MV-4-11 (cell line): ENCODE results near the gene GRID1.

Experiments
- DNase-seq: peaks from one replicate; lab custom pipeline; 2025; lab: John Stamatoyannopoulos, UW

Gene GRID1

DNA sequence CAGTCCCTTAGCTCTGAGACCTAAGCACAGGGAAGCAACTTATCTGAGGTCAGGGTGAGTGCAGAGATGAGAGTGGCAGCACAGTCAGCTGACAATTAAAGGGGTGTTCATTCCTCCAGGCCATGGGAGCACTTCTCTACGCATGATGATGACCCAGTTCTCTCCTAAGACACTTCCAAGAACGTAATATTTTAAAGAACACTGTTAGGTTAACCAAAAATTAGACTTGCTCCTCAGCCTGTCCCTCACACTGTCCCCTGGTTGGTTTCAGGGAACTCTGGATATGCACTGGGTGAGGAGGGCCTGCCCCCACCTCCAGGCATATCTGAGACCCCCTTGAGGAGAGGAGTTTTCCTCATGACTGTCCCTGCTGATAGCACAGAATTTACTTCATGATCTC is 767.5 kb downstream of the GRID1 start:
- no peak for DNase-seq

DNA sequence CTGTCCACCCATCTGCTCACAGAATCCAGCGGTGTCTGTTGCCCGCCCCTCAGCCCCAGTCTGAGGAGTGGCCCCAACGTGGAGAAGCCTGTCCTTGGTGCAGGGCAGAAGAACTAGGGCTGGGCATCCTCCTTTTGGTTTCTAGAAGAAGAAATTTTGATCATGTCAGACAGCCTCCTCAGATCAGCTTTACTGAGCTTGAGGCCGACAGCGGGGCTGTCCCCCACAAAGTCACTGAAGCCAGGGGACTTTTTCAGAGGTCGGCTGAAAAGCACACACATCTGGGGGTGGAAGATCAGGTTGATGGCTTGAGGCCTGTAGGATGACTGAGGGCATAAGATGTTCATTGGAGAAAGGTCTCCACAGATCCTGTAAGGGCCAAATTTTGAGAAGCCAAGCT is 767.9 kb downstream of the GRID1 start:
- DNase-seq = no peak

- DNase-seq = no peak
Observed at GRCh38 chr10:85597006-85597405, 769.6 kb downstream of the GRID1 start.

GRCh38 chr10:85596389-85596788 is 770.2 kb downstream of the GRID1 start:
- DNase-seq = no peak

- DNase-seq = no peak
Observed at GRCh38 chr10:85594239-85594638, 772.4 kb downstream of the GRID1 start.

DNA sequence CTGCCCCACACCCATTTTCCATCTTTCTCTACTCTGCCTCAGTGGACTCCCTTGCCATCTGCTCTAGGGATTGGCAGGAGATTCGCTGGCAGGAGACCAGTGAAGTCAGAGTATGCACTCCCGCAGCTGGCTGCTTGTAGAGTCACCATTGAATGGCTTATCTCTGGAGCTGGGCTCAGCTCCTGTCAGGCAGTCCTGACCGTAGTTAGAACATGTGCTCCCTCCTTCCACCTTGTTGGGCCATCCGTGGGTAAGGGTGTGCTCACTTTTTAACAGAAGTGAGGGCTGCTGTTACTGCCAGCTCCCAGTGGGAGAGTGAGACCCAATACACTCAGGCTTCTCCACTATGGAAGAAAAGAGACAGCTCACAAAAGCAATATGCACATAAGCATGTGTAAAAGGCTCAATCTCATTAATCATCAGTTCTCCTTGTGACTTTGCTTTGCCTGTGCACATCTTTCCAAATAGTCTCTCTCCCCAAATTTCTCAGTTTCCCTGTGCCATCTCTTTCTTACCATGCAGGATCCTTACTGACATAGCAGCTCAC is 773.3 kb downstream of the GRID1 start:
- DNase-seq = no peak

GRCh38 chr10:85581371-85581770 is 785.2 kb downstream of the GRID1 start:
- DNase-seq = no peak

- DNase-seq = no peak
Observed at GRCh38 chr10:85580585-85580984, 786.0 kb downstream of the GRID1 start.

GRCh38 chr10:85578860-85579259 is 787.7 kb downstream of the GRID1 start:
- no peak for DNase-seq

GRCh38 chr10:85575441-85575840 is 791.2 kb downstream of the GRID1 start:
- DNase-seq = no peak

DNA sequence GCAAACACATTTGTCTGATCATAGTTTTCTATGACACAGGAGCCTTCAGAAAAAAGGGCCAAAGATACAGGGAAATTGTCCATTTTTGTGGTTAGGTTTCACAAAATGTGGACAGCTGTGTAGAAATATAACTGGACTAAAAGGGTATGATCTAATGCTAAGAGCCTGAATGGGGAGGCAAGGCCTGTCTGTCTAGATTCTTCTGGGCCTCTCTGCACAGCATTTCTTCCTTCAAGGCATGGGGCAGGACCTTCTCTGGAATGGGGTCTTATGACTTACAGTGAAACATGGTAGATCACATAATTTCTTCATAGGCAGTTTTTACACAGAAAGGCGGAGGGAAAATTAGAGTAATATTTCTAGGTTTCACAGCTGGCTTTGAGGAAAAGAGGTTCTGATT is 795.7 kb downstream of the GRID1 start:
- no peak for DNase-seq

- DNase-seq = no peak
Observed at GRCh38 chr10:85565381-85565780, 801.2 kb downstream of the GRID1 start.

GRCh38 chr10:85558533-85558932 is 808.1 kb downstream of the GRID1 start:
- no peak for DNase-seq

DNA sequence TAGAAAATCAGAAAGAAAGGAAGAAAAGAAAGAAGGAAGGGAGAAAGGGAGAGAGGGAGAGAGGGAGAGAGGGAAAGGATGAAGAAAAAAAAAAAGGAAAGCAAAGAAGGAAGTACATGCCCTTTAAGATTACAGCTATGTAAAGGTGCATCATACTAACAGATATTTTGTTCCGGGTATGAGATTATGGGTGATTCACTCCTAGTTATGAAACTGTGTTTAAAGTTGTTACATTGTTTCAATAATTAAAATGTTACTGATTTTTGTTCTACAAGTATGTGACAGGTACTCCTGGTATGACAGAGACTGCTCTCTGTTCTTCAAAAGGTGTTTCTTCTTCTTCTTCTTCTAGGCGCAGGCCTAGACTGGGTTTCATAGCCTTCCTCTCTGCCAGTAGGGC is 808.9 kb downstream of the GRID1 start:
- no peak for DNase-seq

DNA sequence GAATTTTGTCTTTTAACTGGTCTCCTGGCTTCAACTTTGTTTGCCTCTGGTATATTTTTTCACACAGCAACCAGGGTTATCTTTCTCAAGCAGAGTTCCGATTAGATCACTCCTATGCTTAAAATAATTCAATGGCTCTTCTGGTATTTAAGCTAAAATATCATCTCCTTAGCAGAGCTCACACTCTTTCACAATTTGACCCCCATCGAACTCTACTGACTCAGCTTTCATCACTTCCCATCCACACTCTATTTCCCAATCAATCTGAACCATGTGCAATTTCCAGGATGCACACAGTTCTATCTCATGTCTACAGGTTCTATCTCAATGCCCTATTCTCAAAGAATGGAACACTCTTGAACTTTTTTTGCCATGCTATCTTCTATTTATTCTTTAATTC is 809.5 kb downstream of the GRID1 start:
- peak; percentile 55 for DNase-seq
